ENCODE data around the gene BACH1.

Gene BACH1

GRCh38 chr21:29293495-29293894 is 5.2 kb upstream of the BACH1 start:
- DNase-seq (ENCODE audit: low spot score), result no peak

GRCh38 chr21:29295066-29295650 is 3.6 kb upstream of the BACH1 start:
- DNase-seq (ENCODE audit: low spot score), result peak; percentile 62

- DNase-seq (ENCODE audit: low spot score), result no peak
These were observed 2.3 kb upstream of the BACH1 start for GRCh38 chr21:29296446-29296845.

- DNase-seq (ENCODE audit: low spot score), result no peak
These were observed 1.0 kb upstream of the BACH1 start for GRCh38 chr21:29297483-29298347.

- peak; percentile 69 for DNase-seq (ENCODE audit: low spot score)
These were observed 559 bp downstream of the BACH1 start for GRCh38 chr21:29299046-29299915.

- DNase-seq (ENCODE audit: low spot score), result peak; percentile 80
These were observed 1.4 kb downstream of the BACH1 start for GRCh38 chr21:29299916-29300806.

- DNase-seq (ENCODE audit: low spot score), result no peak
These were observed 2.1 kb downstream of the BACH1 start for GRCh38 chr21:29300807-29301138.

GRCh38 chr21:29301691-29302090 is 3.0 kb downstream of the BACH1 start:
- DNase-seq (ENCODE audit: low spot score), result no peak

- DNase-seq (ENCODE audit: low spot score), result no peak
These were observed 3.7 kb downstream of the BACH1 start for GRCh38 chr21:29302359-29302875.

- DNase-seq (ENCODE audit: low spot score), result no peak
These were observed 4.6 kb downstream of the BACH1 start for GRCh38 chr21:29303288-29303687.

- no peak for DNase-seq (ENCODE audit: low spot score)
These were observed 5.9 kb downstream of the BACH1 start for GRCh38 chr21:29304597-29304996.

GRCh38 chr21:29305068-29305467 is 6.3 kb downstream of the BACH1 start:
- no peak for DNase-seq (ENCODE audit: low spot score)

- no peak for DNase-seq (ENCODE audit: low spot score)
These were observed 6.8 kb downstream of the BACH1 start for GRCh38 chr21:29305561-29305960.

- no peak for DNase-seq (ENCODE audit: low spot score)
These were observed 8.2 kb downstream of the BACH1 start for GRCh38 chr21:29306920-29307319.

GRCh38 chr21:29307718-29308455 is 9.2 kb downstream of the BACH1 start:
- DNase-seq (ENCODE audit: low spot score), result no peak

GRCh38 chr21:29308456-29308783 is 9.7 kb downstream of the BACH1 start:
- DNase-seq (ENCODE audit: low spot score), result no peak

- DNase-seq (ENCODE audit: low spot score), result no peak
These were observed 11.0 kb downstream of the BACH1 start for GRCh38 chr21:29309703-29310102.

GRCh38 chr21:29311802-29312201 is 13.1 kb downstream of the BACH1 start:
- DNase-seq (ENCODE audit: low spot score), result no peak

GRCh38 chr21:29312981-29313380 is 14.3 kb downstream of the BACH1 start:
- no peak for DNase-seq (ENCODE audit: low spot score)

- DNase-seq (ENCODE audit: low spot score), result no peak
These were observed 15.1 kb downstream of the BACH1 start for GRCh38 chr21:29313662-29314408.

All from CD4-positive, alpha-beta T cell treated with Interleukin-2 at 100 ng/mL for 4 hours (primary cell).